Neuronal stem cell (in vitro differentiated cells): ENCODE results near the gene RFC2.

Experiments used
- DNase-seq: peaks from one replicate; pipeline ENCODE4 v3.0.0-alpha.2; 2013; ENCODE audit warnings: low spot score
- H2AFZ ChIP-seq: one replicate; pipeline ENCODE4 v1.6.1; 2013; ENCODE audit warnings: mild to moderate bottlenecking, low read length, inconsistent platforms
- H2AK5ac ChIP-seq: 2 replicates; pipeline ENCODE4 v1.6.1; 2013; ENCODE audit warnings: low read depth, mild to moderate bottlenecking, inconsistent platforms, low read length, moderate library complexity, mixed read lengths
- H2BK120ac ChIP-seq: 2 replicates; pipeline ENCODE4 v1.6.1; 2013; ENCODE audit warnings: low read depth, mild to moderate bottlenecking, inconsistent platforms, low read length, moderate library complexity, mixed read lengths
- H2BK12ac ChIP-seq: one replicate; pipeline ENCODE4 v1.6.1; 2013; ENCODE audit warnings: low read length, inconsistent platforms
- H2BK15ac ChIP-seq: 2 replicates; pipeline ENCODE4 v1.6.1; 2013; ENCODE audit warnings: mild to moderate bottlenecking, low read length, inconsistent platforms, mixed read lengths
- H2BK5ac ChIP-seq: one replicate; pipeline ENCODE4 v1.6.1; 2013; ENCODE audit warnings: inconsistent platforms, mild to moderate bottlenecking, low read length, moderate library complexity
- H3K14ac ChIP-seq: one replicate; pipeline ENCODE4 v1.6.1; 2013; ENCODE audit warnings: low read length, inconsistent platforms
- H3K18ac ChIP-seq: 2 replicates; pipeline ENCODE4 v1.6.1; 2013; ENCODE audit warnings: low read length, inconsistent platforms
- H3K23ac ChIP-seq: 2 replicates; pipeline ENCODE4 v1.6.1; 2013; ENCODE audit warnings: low read depth, mild to moderate bottlenecking, mixed read lengths, low read length, inconsistent platforms; ENCODE audit not compliant: poor library complexity
- H3K27ac ChIP-seq: replicated peaks from 3 replicates; pipeline ENCODE4 v1.5.1; 2013; ENCODE audit warnings: low read length, inconsistent platforms
- H3K27me3 ChIP-seq, 3 experiments: 2 replicates each; pipeline ENCODE4 v1.6.1; 2013; ENCODE audit warnings: low read length in 3 of 3, mild to moderate bottlenecking in 2 of 3, inconsistent platforms in 1 of 3, low read depth in 1 of 3, mixed read lengths in 1 of 3, moderate library complexity in 1 of 3; ENCODE audit not compliant: control insufficient read depth in 3 of 3, insufficient read depth in 3 of 3
- H3K36me3 ChIP-seq, 2 donors: replicated peaks in 1 of 2; 2 replicates each; pipeline ENCODE4 v1.6.1; 2013; ENCODE audit warnings: low read length in 2 of 2; ENCODE audit not compliant: control insufficient read depth in 2 of 2, insufficient read depth in 2 of 2
- H3K4ac ChIP-seq: 2 replicates; pipeline ENCODE4 v1.6.1; 2013; ENCODE audit warnings: inconsistent platforms, mild to moderate bottlenecking, low read length, moderate library complexity
- H3K4me1 ChIP-seq, 2 donors: 1 replicate in 1 of 2; 2 replicates in 1 of 2; pipeline ENCODE4 v1.6.1; 2013; ENCODE audit warnings: low read length in 2 of 2, low read depth in 1 of 2; ENCODE audit not compliant: control insufficient read depth in 2 of 2, insufficient read depth in 1 of 2
- H3K4me2 ChIP-seq: one replicate; pipeline ENCODE4 v1.6.1; 2013; ENCODE audit warnings: mild to moderate bottlenecking, low read length, inconsistent platforms; ENCODE audit not compliant: insufficient read depth, poor library complexity, severe bottlenecking
- H3K4me3 ChIP-seq, 2 donors: 2 replicates each; pipeline ENCODE4 v1.5.1; 2013; ENCODE audit warnings: low read length in 2 of 2, mild to moderate bottlenecking in 2 of 2, inconsistent platforms in 1 of 2, moderate library complexity in 1 of 2
- H3K79me1 ChIP-seq: one replicate; pipeline ENCODE4 v1.6.1; 2013; ENCODE audit warnings: low read depth, mild to moderate bottlenecking, inconsistent platforms, low read length, moderate library complexity
- H3K9ac ChIP-seq: one replicate; pipeline ENCODE4 v1.6.1; 2013; ENCODE audit warnings: mild to moderate bottlenecking, low read depth, low read length, inconsistent platforms; ENCODE audit not compliant: poor library complexity
- H3K9me3 ChIP-seq, 2 donors: replicated peaks in 1 of 2; 2 replicates each; pipeline versions ENCODE3 to v1.6.1; 2013; ENCODE audit warnings: low read length in 2 of 2, mild to moderate bottlenecking in 2 of 2, inconsistent platforms in 1 of 2, low read depth in 1 of 2, mixed read lengths in 1 of 2, moderate library complexity in 1 of 2; ENCODE audit not compliant: control insufficient read depth in 2 of 2, insufficient read depth in 1 of 2
- H4K8ac ChIP-seq: one replicate; pipeline ENCODE4 v1.6.1; 2013; ENCODE audit warnings: low read depth, mild to moderate bottlenecking, inconsistent platforms, low read length, moderate library complexity
- H4K91ac ChIP-seq: one replicate; pipeline ENCODE4 v1.6.1; 2013; ENCODE audit warnings: low read length, low read depth, mild to moderate bottlenecking, inconsistent platforms; ENCODE audit not compliant: poor library complexity
- WGBS, 2 donors: extraction: QIAGEN DNeasy Blood & Tissue Kit; methylation state at CpG; one replicate each; pipeline ENCODE4 v1.1.7; 2013; ENCODE audit warnings: missing lambda C conversion rate in 2 of 2, mixed read lengths in 1 of 2; ENCODE audit not compliant: insufficient read length in 2 of 2, insufficient replicate concordance in 1 of 2; ENCODE audit errors: extremely low coverage in 2 of 2; 5-methylcytosine and 5-hydroxymethylcytosine counted together

RFC2 gene

DNA sequence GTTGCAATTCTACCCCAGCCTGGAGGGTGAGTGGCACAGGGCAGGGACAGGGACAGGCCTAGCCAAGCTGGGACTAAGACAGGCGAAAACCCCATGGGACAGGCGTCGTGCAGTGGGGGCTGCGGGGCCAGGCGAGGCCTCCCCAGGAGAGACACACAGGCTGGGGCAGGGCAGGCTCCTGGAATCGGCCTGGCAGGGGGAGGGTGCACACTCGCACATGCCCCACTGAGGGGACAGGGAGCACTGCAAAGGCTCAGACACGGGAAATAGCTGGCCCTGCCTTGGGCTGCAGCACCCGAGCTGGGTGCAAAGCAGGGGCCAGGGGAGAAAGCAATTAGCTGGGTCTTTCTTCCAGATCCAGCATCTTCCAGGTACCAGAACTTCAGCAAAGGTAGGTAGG lies 34.0 kb downstream of the RFC2 start:
- Histone ChIP-seq H3K36me3 (peaks cover 3 to 5% of the 10 kb centered on the region in 2 donors), H3K18ac (peak overlapping the region; percentile 64), H2BK5ac (peak overlapping the region; percentile 39), H4K91ac (no peak overlapping the region), H3K14ac (peak overlapping the region; percentile 56), H3K4me1 (peaks cover 0 to 2% of the 10 kb centered on the region in 2 donors), H2AFZ (no peak overlapping the region), H3K23ac (peak overlapping the region; percentile 97), H4K8ac (no peak overlapping the region), H2BK12ac (peak overlapping the region; percentile 58), H2BK120ac (peak overlapping the region; percentile 47), H3K4me2 (no peak overlapping the region), H3K27me3 (no peaks in the 10 kb centered on the region), H2BK15ac (no peak overlapping the region), H3K9me3 (no peaks in the 10 kb centered on the region), H3K4ac (peak overlapping the region; percentile 76), H3K4me3 (no peak overlapping the region), H3K79me1 (peaks cover 2% of the 10 kb centered on the region), H3K9ac (peak overlapping the region; percentile 21), H2AK5ac (no peak overlapping the region), H3K27ac (no peak overlapping the region)
- no CpG with 5 or more reads among the region's 9 CpGs for WGBS, 2 donors
- DNase-seq: no peak

DNA sequence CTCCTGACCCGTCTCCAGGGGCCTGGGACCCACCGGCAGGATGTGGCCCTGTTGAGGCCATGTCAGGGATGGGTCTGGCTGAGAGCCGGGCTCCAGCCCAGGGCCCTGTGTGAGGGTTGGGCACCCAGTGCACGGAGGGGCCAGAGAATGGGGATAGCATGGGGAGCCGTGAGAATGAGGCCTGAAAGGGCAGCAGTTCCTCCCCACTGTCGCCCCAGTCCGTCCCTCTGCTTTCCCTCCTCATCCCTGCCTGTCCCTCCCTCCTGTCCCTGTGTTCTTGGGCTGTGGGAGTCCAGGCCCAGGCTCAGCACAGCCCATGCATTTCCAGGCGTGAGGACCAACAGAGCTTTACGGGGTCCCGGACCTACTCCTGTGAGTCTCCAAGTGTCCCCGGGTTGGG lies 34.8 kb downstream of the RFC2 start:
- DNase-seq: no peak
- H3K4ac ChIP-seq: no peak overlapping the region
- no peaks in the 10 kb centered on the region for H3K27me3 ChIP-seq
- peaks cover 0 to 3% of the 10 kb centered on the region in 2 donors for H3K36me3 ChIP-seq
- H3K4me2 ChIP-seq: no peak overlapping the region
- H2AK5ac ChIP-seq: peak overlapping the region; percentile 75
- no peak overlapping the region for H4K91ac ChIP-seq
- no peak overlapping the region for H2BK120ac ChIP-seq
- peak overlapping the region; percentile 35 for H3K18ac ChIP-seq
- no peak overlapping the region for H4K8ac ChIP-seq
- no peak overlapping the region for H3K9ac ChIP-seq
- H3K14ac ChIP-seq: peak overlapping the region; percentile 56
- no peaks in the 10 kb centered on the region for H3K9me3 ChIP-seq
- peak overlapping the region; percentile 43 for H3K23ac ChIP-seq
- H2BK5ac ChIP-seq: no peak overlapping the region
- H2AFZ ChIP-seq: no peak overlapping the region
- no peak overlapping the region for H3K4me3 ChIP-seq
- H3K27ac ChIP-seq: no peak overlapping the region
- WGBS, 2 donors: no CpG with 5 or more reads among the region's 11 CpGs
- peaks cover 0 to 2% of the 10 kb centered on the region in 2 donors for H3K4me1 ChIP-seq
- no peak overlapping the region for H2BK15ac ChIP-seq
- H3K79me1 ChIP-seq: peaks cover 2% of the 10 kb centered on the region
- H2BK12ac ChIP-seq: no peak overlapping the region

DNA sequence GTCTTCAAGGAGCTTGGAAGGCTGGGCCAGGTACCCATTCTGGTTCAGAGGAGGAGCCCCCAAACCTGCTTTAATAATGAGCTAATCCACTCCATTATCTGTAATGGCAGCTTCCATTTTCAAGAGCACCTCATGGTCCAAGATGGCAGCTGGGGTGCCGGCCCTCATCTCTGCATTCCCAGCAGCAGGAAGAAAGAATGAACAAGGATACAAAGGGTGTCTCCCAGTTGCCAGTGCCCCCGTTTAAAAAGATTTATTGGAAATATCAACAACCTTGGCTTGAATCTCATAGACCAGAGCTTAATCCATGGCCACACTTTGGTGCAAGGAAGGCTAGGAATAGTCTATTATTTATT lies 35.9 kb downstream of the RFC2 start:
- no peak overlapping the region for H4K8ac ChIP-seq
- no peaks in the 10 kb centered on the region for H3K9me3 ChIP-seq
- peaks cover 2% of the 10 kb centered on the region for H3K79me1 ChIP-seq
- H2BK5ac ChIP-seq: no peak overlapping the region
- no peak overlapping the region for H2BK120ac ChIP-seq
- H3K4me1 ChIP-seq: peaks cover 0 to 2% of the 10 kb centered on the region in 2 donors
- no peak for DNase-seq
- H3K4me3 ChIP-seq: no peak overlapping the region
- no peak overlapping the region for H4K91ac ChIP-seq
- H3K18ac ChIP-seq: no peak overlapping the region
- no peaks in the 10 kb centered on the region for H3K36me3 ChIP-seq
- no peak overlapping the region for H2BK12ac ChIP-seq
- no peak overlapping the region for H3K4ac ChIP-seq
- no peak overlapping the region for H3K9ac ChIP-seq
- H3K23ac ChIP-seq: no peak overlapping the region
- no peak overlapping the region for H3K27ac ChIP-seq
- no peak overlapping the region for H3K14ac ChIP-seq
- H2BK15ac ChIP-seq: no peak overlapping the region
- H3K4me2 ChIP-seq: no peak overlapping the region
- no CpG with 5 or more reads among the region's 2 CpGs for WGBS, 2 donors
- no peaks in the 10 kb centered on the region for H3K27me3 ChIP-seq
- H2AFZ ChIP-seq: no peak overlapping the region
- H2AK5ac ChIP-seq: no peak overlapping the region

DNA sequence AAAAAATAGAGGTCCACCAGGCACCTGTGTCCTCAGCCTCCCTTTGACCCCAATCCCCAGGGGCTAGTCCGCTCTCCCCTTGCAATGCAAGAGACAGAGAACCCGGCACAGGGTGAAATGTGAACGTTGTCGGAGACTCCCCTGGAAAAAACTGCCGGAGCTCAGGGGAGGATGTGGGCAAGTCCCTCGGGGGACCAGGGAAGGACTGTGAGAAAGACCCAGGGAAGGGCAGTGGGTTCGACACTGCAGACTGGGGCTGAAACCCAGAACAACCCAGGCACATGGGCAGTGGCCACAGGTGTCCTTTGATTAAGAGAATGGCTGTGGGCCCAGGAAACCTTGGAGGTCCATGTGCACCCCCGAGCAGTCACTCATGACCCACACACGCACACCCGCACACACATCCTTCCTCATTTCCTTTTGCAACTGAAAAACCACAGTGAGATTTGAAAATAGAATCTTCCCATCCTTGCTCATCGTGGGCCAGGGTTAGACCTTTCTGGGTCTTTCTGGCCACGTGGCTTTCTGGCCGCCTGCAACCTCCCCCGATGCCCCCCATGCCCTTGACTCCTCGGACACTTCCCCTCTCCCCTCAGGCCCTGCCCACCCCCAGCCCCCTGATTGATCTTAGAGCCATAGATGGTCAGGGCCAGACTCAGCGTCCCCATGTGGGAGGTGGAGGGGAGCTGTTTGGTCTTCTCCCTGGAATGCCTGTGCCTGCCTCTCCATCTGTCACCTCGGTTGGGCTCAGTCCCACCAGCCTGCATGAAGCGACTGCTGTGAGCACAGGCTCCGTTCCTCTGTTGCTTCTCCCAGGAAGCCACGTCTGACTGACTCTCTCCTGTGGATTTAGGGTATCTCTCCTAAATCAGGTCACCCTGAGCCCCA lies 36.5 kb downstream of the RFC2 start:
- DNase-seq: no peak
- Histone ChIP-seq H2BK5ac (no peak overlapping the region), H3K4me1 (peaks cover 0 to 2% of the 10 kb centered on the region in 2 donors), H3K36me3 (no peaks in the 10 kb centered on the region), H2AFZ (no peak overlapping the region), H4K8ac (no peak overlapping the region), H3K23ac (no peak overlapping the region), H3K4ac (no peak overlapping the region), H3K9me3 (no peaks in the 10 kb centered on the region), H3K14ac (no peak overlapping the region), H3K4me2 (no peak overlapping the region), H3K27me3 (no peaks in the 10 kb centered on the region), H3K18ac (no peak overlapping the region), H3K27ac (no peak overlapping the region), H2AK5ac (no peak overlapping the region), H2BK12ac (no peak overlapping the region), H2BK15ac (no peak overlapping the region), H4K91ac (no peak overlapping the region), H2BK120ac (no peak overlapping the region), H3K9ac (peak overlapping the region; percentile 44), H3K79me1 (no peaks in the 10 kb centered on the region), H3K4me3 (no peak overlapping the region)
- WGBS, 2 donors: no CpG with 5 or more reads among the region's 20 CpGs
